ENCODE data around the gene IGHMBP2. TPM values are rescaled to one million over a fixed set of nuclear protein-coding genes. Genes with fewer than 3 reads are reported as not detected.

Gene IGHMBP2
- total RNA-seq, 4 donors from 2014 or later, result 10.2 to 18.4 (median 11.7) TPM

DNA sequence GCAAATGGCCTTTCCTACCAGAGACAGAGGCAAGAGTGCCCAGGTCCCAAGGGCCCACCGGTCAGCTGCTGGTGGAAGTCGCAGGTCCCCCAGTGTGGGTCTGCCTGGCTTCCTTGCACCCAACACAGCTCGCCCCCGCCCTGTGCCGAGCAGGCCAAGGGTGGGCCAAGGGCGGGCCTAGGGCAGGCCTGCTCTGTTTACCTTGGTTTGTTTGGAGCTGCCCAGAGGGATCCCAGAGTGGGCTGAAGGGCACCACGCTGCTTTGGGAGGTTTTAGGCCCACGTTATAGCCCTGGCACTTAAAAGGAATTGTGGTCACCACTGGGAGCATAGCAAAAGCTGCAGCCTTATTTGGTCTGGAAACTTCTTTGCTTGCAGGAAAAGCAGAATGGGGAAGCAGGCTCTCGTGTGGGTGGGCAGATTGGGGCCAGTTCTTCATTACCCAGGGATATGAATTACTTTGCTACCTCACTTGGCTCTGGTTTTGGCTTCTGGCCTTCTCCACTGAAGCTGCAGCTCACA lies 39.1 kb downstream of the IGHMBP2 start:
- peaks cover 18% of the 10 kb centered on the region in 2 donors for H3K36me3 ChIP-seq
- no peak for DNase-seq
- H3K27me3 ChIP-seq, result no peaks in the 10 kb centered on the region
- no peak overlapping the region for H3K27ac ChIP-seq
- no peak for TF ChIP-seq POLR2A (IDR thresholded peaks at IDR 0.05)
- no peaks in the 10 kb centered on the region for H3K9me3 ChIP-seq
- 64 to 88% methylated on average over 3 to 7 of the region's 9 CpGs for WGBS, 2 donors
- no peak overlapping the region for H3K4me3 ChIP-seq (replicated peaks in 1 of 3)
- H3K4me1 ChIP-seq, result no peaks in the 10 kb centered on the region
- intact Hi-C loops (cut with DNase I), result no loop called here

DNA sequence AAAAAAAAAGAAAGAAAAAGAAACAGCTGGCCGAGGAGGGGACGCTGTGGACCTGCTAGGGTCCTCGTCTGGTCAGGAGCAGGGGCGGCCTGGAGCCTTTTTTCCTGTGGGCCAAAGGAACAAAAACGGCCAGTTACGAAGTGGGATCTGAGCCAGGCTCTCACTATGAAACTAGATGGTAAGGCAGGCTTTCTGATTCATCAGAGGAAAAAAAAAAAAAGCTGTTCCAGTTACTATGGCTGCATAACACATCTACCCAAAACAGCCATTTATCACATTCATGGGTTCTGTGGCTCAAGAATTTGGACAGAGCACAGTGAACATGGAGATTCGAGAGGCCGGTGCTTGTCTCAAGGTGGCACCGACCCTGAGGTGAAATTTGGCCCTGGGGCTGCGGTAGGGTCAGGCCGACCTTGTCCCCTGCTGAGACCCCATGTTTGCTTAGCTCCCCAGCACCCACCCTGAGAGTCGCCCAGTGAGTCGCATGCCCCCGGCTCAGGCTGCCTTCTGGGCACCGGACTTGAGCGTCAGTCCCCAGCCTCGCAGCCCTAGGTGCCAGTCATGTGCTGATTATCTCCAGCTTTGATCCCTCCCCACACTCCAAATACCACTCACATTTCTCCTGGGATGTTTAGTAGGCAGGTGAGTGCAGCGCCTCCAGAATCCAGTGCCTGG lies 42.9 kb downstream of the IGHMBP2 start:
- no peak overlapping the region for H3K27ac ChIP-seq
- no peaks in the 10 kb centered on the region for H3K27me3 ChIP-seq
- intact Hi-C loops (cut with DNase I), result no loop called here
- no peak for TF ChIP-seq POLR2A (IDR thresholded peaks at IDR 0.05)
- TF ChIP-seq, protein P1, sequence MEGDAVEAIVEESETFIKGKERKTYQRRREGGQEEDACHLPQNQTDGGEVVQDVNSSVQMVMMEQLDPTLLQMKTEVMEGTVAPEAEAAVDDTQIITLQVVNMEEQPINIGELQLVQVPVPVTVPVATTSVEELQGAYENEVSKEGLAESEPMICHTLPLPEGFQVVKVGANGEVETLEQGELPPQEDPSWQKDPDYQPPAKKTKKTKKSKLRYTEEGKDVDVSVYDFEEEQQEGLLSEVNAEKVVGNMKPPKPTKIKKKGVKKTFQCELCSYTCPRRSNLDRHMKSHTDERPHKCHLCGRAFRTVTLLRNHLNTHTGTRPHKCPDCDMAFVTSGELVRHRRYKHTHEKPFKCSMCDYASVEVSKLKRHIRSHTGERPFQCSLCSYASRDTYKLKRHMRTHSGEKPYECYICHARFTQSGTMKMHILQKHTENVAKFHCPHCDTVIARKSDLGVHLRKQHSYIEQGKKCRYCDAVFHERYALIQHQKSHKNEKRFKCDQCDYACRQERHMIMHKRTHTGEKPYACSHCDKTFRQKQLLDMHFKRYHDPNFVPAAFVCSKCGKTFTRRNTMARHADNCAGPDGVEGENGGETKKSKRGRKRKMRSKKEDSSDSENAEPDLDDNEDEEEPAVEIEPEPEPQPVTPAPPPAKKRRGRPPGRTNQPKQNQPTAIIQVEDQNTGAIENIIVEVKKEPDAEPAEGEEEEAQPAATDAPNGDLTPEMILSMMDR (IDR thresholded peaks at IDR 0.05), result no peak
- H3K4me3 ChIP-seq (replicated peaks in 1 of 3), result no peak overlapping the region
- no peak for DNase-seq
- 45 to 56% methylated on average over 18 of the region's 18 CpGs for WGBS, 2 donors
- no peaks in the 10 kb centered on the region for H3K9me3 ChIP-seq
- no peaks in the 10 kb centered on the region for H3K4me1 ChIP-seq
- no peaks in the 10 kb centered on the region for H3K36me3 ChIP-seq

- intact Hi-C loops (cut with DNase I), result no loop called here
- no peaks in the 10 kb centered on the region for H3K36me3 ChIP-seq
- H3K4me1 ChIP-seq, result no peaks in the 10 kb centered on the region
- H3K9me3 ChIP-seq, result no peaks in the 10 kb centered on the region
- H3K27ac ChIP-seq, result no peak overlapping the region
- H3K4me3 ChIP-seq (replicated peaks in 1 of 3), result no peak overlapping the region
- 62 to 73% methylated on average over 11 of the region's 11 CpGs for WGBS, 2 donors
- no peak for DNase-seq
- H3K27me3 ChIP-seq, result no peaks in the 10 kb centered on the region
- TF ChIP-seq, protein P1 (IDR thresholded peaks at IDR 0.05), result no peak
- no peak for TF ChIP-seq POLR2A (IDR thresholded peaks at IDR 0.05)
Measured at GRCh38 chr11:68947151-68947550, 43.5 kb downstream of the IGHMBP2 start.

- DNase-seq, result no peak
- TF ChIP-seq, protein P1 (IDR thresholded peaks at IDR 0.05), result no peak
- TF ChIP-seq POLR2A (IDR thresholded peaks at IDR 0.05), result no peak
- Histone ChIP-seq H3K4me3 (replicated peaks in 1 of 3) (no peak overlapping the region), H3K4me1 (no peaks in the 10 kb centered on the region), H3K36me3 (no peaks in the 10 kb centered on the region), H3K9me3 (no peaks in the 10 kb centered on the region), H3K27me3 (no peaks in the 10 kb centered on the region), H3K27ac (no peak overlapping the region)
- intact Hi-C loops (cut with DNase I), result no loop called here
- WGBS, 2 donors, result 75 to 77% methylated on average over 2 of the region's 2 CpGs
Measured at GRCh38 chr11:68948496-68948895, 44.8 kb downstream of the IGHMBP2 start.

DNA sequence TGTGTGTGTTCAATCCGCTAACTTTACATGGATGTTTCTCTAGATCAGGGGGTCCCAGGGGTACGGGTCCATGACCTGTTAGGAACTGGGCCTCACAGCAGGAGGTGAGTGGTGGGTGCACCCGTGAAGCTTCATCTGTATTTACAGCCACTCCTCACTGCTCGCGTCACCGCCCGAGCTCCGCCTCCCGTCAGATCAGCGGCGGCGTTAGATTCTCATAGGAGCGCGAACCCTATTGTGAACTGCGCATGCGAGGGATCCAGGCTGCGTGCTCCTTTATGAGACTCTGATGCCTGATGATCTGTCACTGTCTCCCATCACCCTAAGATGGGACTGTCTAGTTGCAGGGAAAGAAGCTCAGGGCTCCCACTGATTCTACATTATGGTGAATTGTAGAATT lies 45.2 kb downstream of the IGHMBP2 start:
- Histone ChIP-seq H3K36me3 (no peaks in the 10 kb centered on the region), H3K4me1 (no peaks in the 10 kb centered on the region), H3K27ac (no peak overlapping the region), H3K9me3 (no peaks in the 10 kb centered on the region), H3K4me3 (replicated peaks in 1 of 3) (no peak overlapping the region), H3K27me3 (no peaks in the 10 kb centered on the region)
- WGBS, 2 donors, result 93% methylated on average over 17 of the region's 17 CpGs
- intact Hi-C loops (cut with DNase I), result no loop called here
- DNase-seq, result no peak
- TF ChIP-seq POLR2A (IDR thresholded peaks at IDR 0.05), result no peak
- TF ChIP-seq, protein P1 (IDR thresholded peaks at IDR 0.05), result no peak
